22Rv1 (cell line): ENCODE results near the gene LRRC28.
"Not testable (repeated sequence)": the region's sequence is repeated elsewhere in the genome, so short reads cannot be mapped to it uniquely, and the experiment has no call there.

Experiments
- H3K27ac ChIP-seq: fragments of 450-650 bp; 2 replicates; pipeline ENCODE4 v1.5.1; 2017
- ZFX ChIP-seq: fragments of 450-650 bp; IDR thresholded peaks from 2 replicates; pipeline ENCODE4 v1.6.1; 2017; ENCODE audit warnings: antibody characterized with exemption, borderline replicate concordance
- TF ChIP-seq, protein P1 (sequence below): fragments of 450-650 bp; IDR thresholded peaks from 2 replicates; pipeline ENCODE4 v1.5.1; 2017; ENCODE audit warnings: mild to moderate bottlenecking

The LRRC28 gene

DNA sequence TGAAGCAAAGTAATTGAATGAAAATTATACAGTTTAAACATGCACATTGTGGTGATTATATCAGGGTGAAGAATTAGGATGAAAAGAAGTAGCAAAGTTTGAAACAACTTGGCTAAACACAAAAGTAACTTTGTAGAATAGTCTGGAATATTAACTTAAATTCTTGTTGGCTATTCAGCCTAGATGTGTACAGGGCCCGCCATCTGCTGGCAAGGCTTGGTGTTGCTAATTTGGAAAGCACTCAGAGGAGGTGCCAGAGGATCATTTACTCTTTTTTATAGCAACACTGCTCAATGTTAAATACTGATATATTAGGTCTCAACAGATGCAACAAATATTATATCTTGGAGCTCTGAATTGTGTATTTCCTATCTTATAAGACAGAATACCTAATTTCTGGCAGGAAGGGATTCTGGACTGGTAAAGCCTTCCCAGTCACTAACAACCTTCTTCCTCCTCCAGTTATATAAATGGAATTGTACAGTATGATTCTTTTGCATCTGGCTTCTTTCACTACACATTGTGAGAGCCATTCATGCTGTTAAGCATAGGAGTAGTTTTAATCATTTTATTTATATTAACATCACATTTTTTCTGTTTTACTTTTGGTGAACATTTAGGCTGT, 38.0 kb upstream of the LRRC28 start:
- TF ChIP-seq ZFX, result no peak
- TF ChIP-seq, protein P1, sequence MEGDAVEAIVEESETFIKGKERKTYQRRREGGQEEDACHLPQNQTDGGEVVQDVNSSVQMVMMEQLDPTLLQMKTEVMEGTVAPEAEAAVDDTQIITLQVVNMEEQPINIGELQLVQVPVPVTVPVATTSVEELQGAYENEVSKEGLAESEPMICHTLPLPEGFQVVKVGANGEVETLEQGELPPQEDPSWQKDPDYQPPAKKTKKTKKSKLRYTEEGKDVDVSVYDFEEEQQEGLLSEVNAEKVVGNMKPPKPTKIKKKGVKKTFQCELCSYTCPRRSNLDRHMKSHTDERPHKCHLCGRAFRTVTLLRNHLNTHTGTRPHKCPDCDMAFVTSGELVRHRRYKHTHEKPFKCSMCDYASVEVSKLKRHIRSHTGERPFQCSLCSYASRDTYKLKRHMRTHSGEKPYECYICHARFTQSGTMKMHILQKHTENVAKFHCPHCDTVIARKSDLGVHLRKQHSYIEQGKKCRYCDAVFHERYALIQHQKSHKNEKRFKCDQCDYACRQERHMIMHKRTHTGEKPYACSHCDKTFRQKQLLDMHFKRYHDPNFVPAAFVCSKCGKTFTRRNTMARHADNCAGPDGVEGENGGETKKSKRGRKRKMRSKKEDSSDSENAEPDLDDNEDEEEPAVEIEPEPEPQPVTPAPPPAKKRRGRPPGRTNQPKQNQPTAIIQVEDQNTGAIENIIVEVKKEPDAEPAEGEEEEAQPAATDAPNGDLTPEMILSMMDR, result peak; percentile 91
- H3K27ac ChIP-seq, result no peak overlapping the region

DNA sequence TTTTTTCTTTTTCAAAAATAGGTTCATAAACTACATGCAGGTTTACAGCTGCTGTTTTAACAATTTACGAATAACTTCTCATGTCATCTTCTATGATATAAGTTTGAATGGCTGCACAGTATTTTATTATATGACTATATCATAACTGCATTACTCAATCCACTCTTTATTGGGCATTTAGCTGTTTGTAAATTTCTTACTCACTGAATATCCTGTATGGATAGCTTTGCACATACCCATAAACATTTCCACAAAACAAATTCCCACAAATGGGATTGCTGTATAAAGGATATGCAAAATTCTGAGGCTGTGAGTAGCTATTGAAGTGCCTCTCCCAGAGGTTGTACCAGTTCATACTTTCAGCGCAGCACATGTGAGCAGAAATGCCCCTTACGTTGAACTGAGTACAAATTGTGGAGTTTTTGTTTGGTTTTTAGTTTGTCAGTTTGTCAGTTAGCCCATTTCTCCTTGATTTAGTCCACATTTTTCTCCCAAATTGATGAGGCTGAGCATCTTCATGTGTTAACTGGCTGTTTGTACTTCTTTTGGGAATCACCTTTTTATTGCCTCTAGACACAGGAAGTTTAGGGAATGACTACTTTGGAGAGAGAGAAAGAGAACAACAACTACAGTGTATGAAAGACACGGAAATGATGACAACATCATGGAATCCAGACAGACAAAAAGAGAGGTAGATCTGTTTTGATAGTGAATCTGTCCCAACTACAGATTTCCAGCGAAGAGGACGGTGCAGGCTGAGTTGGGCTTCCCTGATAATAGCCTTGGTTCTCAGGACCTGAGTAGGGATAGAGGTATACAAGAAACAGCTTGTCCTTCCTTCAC, 26.7 kb upstream of the LRRC28 start:
- TF ChIP-seq ZFX, result no peak
- TF ChIP-seq, protein P1, result no peak
- no peak overlapping the region for H3K27ac ChIP-seq

DNA sequence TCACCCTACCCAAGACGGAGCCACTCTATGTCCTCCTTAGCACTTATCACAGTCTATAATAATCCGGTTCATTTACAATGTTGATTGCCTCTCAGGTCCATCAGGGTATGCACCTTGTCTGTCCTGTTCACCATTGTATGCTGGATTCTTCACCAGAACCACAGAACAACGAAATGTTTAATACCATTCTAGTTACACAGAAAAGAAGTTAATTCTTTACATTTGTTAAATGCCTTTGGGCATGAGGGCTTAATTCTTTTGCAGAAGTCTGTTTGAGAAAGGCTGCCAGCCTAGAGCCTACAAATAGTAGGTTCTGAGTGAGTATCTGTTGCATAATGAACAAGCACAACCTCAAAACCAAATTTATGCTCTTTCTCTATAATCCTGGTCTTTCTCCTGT, 24.5 kb upstream of the LRRC28 start:
- H3K27ac ChIP-seq, result no peak overlapping the region
- TF ChIP-seq, protein P1, result no peak
- no peak for TF ChIP-seq ZFX

DNA sequence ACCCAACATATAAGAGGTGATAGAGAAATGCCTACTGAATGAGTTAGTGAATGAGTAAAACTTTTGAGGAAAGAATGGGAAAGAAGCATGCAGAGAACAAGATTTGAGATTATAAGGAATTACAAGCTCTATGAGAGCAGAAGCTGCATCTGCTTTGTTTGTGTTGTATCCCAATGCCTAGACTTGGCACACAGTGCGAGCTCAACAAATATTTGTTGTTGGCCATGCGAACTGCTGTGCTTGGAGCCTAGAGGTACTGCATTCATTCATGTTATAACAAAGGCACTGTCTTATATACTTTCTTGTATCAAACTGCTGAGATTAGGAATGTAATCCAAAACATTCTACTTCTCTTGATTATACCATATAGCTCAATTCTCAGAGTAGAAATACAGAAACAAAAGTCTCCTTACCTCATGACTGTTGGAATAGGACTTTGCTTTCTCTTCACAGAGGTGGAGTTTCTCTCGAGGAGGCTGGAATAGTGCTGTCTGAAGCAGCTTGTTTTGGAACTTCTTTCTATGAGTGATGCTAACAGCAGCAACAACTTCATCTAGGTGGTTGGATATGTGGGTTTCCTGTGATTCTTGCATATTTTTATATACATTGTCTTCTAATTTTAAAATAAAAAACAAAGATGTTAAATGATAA, 23.0 kb upstream of the LRRC28 start:
- TF ChIP-seq, protein P1, result no peak
- TF ChIP-seq ZFX, result no peak
- peak overlapping the region; percentile 71 for H3K27ac ChIP-seq

DNA sequence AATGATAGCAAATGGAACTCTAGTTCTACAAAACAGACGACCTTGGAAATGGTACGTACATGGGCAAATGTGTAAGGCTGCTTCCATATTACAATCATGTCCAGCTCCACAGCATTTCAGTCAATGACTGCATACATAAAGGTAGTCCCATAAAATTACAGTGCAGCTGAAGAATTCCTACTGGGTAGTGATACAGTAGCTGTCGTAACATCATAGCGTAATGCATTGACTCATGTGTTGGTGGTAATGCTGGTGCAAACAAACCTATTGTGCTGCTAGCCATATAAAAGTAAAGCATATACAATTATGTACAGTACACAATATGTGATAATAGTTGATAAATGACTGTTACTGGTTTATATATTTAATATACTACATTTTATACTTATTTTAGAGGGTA, 20.4 kb upstream of the LRRC28 start:
- TF ChIP-seq, protein P1, result no peak
- no peak for TF ChIP-seq ZFX
- no peak overlapping the region for H3K27ac ChIP-seq

DNA sequence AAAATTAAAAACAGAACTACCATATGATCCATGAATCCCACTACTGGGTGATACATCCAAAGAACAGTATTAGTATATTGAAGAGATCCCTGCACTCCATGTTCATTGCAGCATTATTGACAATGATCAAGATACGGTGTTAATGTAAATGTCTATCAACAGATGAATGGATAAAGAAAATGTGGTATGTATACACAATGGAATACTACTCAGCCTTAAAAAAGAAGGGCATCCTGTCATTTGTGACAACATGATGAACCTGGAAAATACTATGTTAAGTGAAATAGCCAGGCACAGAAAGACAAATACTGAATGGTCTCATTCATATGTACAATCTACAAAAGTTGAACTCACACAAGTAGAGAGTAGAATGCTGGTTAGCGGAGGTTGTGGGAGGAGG, 18.5 kb upstream of the LRRC28 start:
- TF ChIP-seq, protein P1, result no peak
- TF ChIP-seq ZFX, result no peak
- H3K27ac ChIP-seq, result no peak overlapping the region

DNA sequence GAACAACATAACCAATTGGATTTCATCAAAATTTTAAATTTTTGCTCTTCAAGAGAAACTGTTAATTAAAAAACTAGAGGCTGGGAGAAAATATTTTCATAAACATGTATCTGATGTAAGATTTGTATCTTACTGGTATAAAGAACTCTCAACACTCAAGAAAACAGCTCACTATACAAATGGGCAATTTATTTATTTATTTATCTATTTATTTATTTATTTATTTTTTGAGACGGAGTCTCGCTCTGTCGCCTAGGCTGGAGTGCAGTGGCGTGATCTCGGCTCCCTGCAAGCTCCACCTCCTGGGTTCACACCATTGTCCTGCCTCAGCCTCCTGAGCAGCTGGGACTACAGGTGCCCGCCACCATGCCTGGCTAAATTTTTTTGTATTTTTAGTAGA, 17.1 kb upstream of the LRRC28 start:
- H3K27ac ChIP-seq, result not testable (repeated sequence)
